IPS-18a (cell line): ENCODE results near the gene ANK2.

ENCODE experiments used
- H3K27ac ChIP-seq: one replicate; pipeline ENCODE4 v1.5.1; 2013; ENCODE audit warnings: low read length
- H3K27me3 ChIP-seq: one replicate; pipeline ENCODE4 v1.6.1; 2013; ENCODE audit warnings: mild to moderate bottlenecking, low read length; ENCODE audit not compliant: control insufficient read depth, insufficient read depth
- H3K36me3 ChIP-seq: one replicate; pipeline ENCODE4 v1.6.1; 2013; ENCODE audit warnings: low read depth, low read length; ENCODE audit not compliant: control insufficient read depth
- H3K4me1 ChIP-seq: one replicate; pipeline ENCODE4 v1.6.1; 2013; ENCODE audit warnings: low read depth, low read length; ENCODE audit not compliant: control insufficient read depth
- H3K4me3 ChIP-seq: one replicate; pipeline ENCODE4 v1.5.1; 2013; ENCODE audit warnings: low read length
- H3K9ac ChIP-seq: one replicate; pipeline ENCODE4 v1.6.1; 2013; ENCODE audit warnings: mild to moderate bottlenecking, low read length, moderate library complexity
- H3K9me3 ChIP-seq: one replicate; pipeline ENCODE4 v1.6.1; 2013; ENCODE audit warnings: low read depth, low read length; ENCODE audit not compliant: control insufficient read depth

The ANK2 gene

DNA sequence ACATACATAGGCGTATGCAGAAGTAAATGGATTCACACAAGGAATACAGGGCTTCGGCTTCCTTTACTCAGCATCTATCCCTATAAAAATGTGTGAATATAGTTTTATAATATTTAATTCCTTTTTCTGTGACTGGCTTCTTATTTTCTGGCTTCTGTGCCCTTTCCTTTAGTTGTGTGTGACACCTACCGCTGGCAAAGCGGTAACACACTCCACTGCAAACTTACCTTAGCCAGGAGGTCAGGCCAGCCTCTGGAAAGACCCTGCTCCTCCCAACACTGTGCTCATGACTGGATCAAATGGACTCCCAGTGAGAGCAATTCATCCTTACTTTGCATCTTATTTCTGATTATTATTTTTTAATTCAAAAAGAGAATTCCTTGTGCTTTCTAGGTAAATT lies 244.2 kb downstream of the ANK2 start:
- H3K36me3 ChIP-seq = peaks cover 7% of the 10 kb centered on the region
- H3K9me3 ChIP-seq = no peaks in the 10 kb centered on the region
- H3K9ac ChIP-seq = peak overlapping the region; percentile 60
- H3K4me1 ChIP-seq = peaks cover 61% of the 10 kb centered on the region
- H3K27me3 ChIP-seq = no peaks in the 10 kb centered on the region
- peak overlapping the region; percentile 84 for H3K27ac ChIP-seq
- H3K4me3 ChIP-seq = peak overlapping the region; percentile 58

DNA sequence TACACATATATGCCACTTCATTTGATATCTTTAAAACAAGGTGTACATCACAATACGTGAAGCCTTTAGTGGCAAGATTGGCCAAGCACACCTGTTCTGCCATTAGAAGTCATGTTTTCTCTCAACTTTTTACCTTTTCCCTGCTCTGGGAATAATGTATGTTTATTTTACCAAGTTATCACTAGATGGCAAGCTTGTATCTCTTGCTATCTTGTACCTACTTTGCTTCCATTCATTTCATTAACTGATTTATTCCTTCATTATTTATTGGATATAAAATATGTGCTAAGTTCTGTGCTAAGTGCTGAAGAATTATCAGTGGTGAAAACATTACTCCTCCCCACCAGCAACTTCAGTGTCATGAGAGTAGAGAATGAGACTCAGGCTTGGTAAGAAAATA lies 245.5 kb downstream of the ANK2 start:
- H3K27ac ChIP-seq = no peak overlapping the region

DNA sequence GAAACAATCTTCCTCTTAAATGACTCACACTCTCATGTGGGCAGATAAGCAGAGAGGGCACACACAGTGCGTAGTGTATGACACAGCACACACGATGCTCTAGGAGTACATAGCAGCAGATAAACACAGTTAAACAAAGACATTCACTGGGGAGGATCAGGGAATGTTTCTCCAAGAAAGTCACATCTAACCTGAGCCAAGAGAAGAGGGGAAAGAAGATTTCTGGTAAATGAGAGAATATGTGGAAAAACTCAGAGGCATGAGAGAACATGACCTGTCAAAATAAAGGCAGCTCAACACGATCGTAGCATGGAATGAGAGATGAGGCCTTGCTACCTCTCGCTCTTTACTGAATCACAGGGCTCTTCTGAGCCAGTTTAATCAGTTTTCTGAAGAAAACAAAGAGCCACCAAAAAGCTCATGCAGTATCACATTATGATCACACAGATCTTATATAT lies 251.0 kb downstream of the ANK2 start:
- no peaks in the 10 kb centered on the region for H3K27me3 ChIP-seq
- peaks cover 8% of the 10 kb centered on the region for H3K4me1 ChIP-seq
- H3K36me3 ChIP-seq = peaks cover 5% of the 10 kb centered on the region
- no peak overlapping the region for H3K27ac ChIP-seq
- no peak overlapping the region for H3K9ac ChIP-seq
- no peak overlapping the region for H3K4me3 ChIP-seq
- H3K9me3 ChIP-seq = no peaks in the 10 kb centered on the region

More for the DNA sequence above, 245.5 kb downstream of the ANK2 start:
- Histone ChIP-seq H3K27me3 (no peaks in the 10 kb centered on the region), H3K4me3 (peak overlapping the region; percentile 58), H3K9me3 (no peaks in the 10 kb centered on the region), H3K36me3 (peaks cover 7% of the 10 kb centered on the region), H3K4me1 (peaks cover 58% of the 10 kb centered on the region), H3K9ac (no peak overlapping the region)

DNA sequence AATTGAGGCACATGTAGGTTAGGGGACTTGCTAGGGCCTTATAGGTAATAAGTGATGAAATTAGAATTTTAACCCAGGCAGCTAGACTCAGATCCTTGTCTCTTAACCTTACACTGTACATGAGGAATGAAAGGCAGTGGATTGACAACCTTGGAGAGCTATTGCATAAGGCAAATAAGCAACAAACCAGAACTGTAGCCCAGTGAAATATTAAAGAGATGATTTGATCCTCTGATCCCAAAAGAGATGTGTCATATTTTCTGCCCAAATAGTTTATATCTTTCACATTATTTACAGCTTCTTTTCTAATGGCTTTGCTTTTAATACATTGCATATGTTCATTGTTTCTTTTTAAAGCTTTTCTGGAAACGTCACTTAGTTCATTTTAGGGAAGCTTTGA lies 252.6 kb downstream of the ANK2 start:
- Histone ChIP-seq H3K9me3 (no peaks in the 10 kb centered on the region), H3K4me3 (no peak overlapping the region), H3K27ac (no peak overlapping the region), H3K9ac (no peak overlapping the region), H3K4me1 (peaks cover 5% of the 10 kb centered on the region), H3K36me3 (peaks cover 5% of the 10 kb centered on the region), H3K27me3 (no peaks in the 10 kb centered on the region)

DNA sequence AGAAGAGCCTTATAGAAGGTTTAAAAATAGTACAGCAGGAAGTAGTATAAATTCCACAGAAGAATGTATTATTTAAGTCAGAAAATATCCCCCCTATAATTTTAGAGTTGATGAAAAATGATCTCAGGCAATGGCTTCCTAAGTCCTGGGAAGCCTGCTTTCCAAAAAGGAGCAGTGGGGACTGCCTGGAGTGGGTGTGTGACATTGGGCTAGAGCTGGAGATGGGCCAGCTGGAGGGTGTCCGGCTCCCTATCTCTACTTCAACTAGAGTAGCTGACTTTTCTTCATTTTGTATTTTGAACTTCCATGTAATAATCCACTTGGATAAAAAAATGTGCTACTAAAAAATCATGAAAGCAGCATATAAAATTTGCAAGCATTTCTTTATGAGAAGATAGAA lies 253.9 kb downstream of the ANK2 start:
- Histone ChIP-seq H3K27ac (no peak overlapping the region), H3K9me3 (no peaks in the 10 kb centered on the region), H3K27me3 (no peaks in the 10 kb centered on the region), H3K4me3 (no peak overlapping the region), H3K36me3 (peaks cover 5% of the 10 kb centered on the region), H3K9ac (no peak overlapping the region), H3K4me1 (peaks cover 5% of the 10 kb centered on the region)

DNA sequence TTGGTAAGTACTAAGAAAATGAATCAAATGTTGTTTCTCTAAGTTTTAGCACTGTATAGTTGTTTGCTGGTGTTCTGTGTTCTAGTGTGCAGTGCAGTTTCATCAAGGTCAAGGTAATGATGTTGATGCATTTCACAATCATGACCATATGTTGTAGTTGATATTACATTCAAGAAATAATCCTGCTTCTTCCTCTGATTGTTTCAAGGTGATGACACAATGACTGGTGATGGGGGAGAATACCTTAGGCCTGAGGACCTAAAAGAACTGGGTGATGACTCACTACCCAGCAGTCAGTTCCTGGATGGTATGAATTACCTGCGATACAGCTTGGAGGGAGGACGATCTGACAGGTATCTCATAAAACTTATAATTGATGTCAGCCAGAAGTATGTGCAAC lies 261.6 kb downstream of the ANK2 start:
- H3K36me3 ChIP-seq = peaks cover 3% of the 10 kb centered on the region
- H3K27me3 ChIP-seq = no peaks in the 10 kb centered on the region
- no peak overlapping the region for H3K27ac ChIP-seq
- no peak overlapping the region for H3K4me3 ChIP-seq
- H3K9me3 ChIP-seq = no peaks in the 10 kb centered on the region
- no peaks in the 10 kb centered on the region for H3K4me1 ChIP-seq
- no peak overlapping the region for H3K9ac ChIP-seq

DNA sequence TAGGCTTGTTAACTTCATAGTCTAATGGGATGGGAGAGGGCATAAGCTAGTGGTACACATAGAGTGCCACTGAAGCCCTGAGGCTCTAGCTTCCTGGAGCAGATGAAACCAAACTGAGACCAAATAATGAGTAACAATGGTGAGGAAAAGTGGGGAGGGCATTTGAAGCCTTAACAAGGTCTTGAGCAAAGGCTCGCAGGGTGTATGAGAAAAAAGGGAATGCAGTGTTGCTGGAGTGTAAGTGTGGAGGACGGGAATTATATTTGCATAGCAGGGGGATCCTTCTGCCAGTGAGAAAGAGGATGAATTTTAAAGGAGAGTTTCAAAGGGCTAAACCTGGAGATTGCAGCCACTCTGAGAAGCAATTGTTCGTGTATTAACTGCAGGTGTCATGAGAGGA lies 263.1 kb downstream of the ANK2 start:
- Histone ChIP-seq H3K4me1 (no peaks in the 10 kb centered on the region), H3K27ac (no peak overlapping the region), H3K4me3 (no peak overlapping the region), H3K36me3 (peaks cover 5% of the 10 kb centered on the region), H3K9me3 (no peaks in the 10 kb centered on the region), H3K9ac (no peak overlapping the region), H3K27me3 (no peaks in the 10 kb centered on the region)

DNA sequence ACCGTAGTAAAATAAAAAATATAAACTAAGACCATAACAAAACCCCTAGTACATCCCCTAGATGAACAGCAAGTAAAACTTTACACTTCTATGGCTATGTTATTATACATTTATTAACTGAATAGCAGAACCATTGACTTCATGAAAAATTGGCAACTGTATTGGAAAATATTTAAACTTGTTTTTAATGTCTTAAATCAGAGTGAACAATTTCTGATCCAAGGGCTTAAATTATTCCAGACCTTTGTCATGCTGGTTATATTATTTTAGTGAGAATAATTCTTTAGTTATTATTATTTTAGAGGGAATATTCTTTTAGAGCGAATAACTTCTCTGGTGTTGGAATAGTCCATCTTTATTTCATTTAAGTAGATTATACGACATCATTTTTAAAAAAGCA lies 265.0 kb downstream of the ANK2 start:
- Histone ChIP-seq H3K4me1 (no peaks in the 10 kb centered on the region), H3K27me3 (no peaks in the 10 kb centered on the region), H3K36me3 (peaks cover 15% of the 10 kb centered on the region), H3K9me3 (no peaks in the 10 kb centered on the region), H3K9ac (no peak overlapping the region), H3K27ac (no peak overlapping the region), H3K4me3 (no peak overlapping the region)

DNA sequence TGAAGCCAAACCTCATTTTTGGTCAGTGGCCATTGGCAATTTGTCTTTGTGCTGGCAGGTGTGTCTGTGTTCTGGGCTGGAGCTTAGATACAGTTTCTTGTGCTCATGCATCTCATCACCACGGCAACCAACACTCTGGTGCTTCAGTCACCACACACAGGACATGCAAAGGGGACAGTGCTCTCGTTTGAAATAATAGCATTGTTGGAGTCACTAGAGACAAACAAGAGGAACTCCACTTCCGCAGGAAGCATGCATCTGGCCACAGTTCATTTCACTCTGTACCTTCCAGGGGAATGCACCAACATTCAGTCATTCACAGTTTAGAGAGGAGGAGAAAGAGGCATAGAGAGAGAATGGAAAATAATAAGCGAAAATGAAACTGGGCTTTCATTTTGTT lies 267.4 kb downstream of the ANK2 start:
- Histone ChIP-seq H3K27me3 (no peaks in the 10 kb centered on the region), H3K27ac (no peak overlapping the region), H3K36me3 (peaks cover 23% of the 10 kb centered on the region), H3K9me3 (no peaks in the 10 kb centered on the region), H3K4me1 (no peaks in the 10 kb centered on the region), H3K4me3 (no peak overlapping the region), H3K9ac (no peak overlapping the region)

DNA sequence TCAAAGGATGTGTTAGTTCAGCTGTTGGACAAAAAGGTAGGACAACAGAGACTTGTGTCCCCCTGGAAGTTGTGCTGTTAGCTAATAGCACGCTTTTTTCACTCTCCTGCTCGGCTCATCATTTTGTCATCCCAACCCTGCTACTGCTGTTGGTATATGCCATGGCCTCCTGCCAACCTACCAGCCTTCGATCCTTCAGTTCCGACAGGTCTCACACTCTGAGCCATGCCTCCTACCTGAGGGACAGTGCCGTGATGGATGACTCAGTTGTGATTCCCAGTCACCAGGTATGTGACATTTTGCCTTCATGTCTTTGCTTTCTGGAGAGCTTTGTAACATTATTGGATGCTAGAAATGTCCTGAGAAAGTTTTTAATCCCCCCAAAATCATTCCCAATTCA lies 268.1 kb downstream of the ANK2 start:
- no peak overlapping the region for H3K27ac ChIP-seq

DNA sequence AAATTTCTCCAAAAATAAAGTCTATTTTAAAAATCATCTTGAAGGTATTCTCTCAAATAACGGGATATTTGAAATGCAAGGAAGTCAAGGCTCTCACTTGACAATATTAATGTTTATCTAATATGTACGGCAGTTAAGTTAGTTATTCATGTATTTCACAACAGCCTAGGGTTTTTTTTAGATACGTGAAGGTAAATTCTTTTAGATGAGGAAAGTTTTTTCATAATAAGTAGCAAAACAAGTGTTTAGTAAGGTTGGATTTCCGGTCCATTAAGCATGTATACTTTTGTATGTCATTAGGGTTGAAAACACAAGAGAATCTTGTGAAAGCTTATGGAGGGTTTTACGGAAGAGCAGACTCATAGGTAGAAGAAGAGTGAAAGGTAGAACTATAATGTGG lies 273.3 kb downstream of the ANK2 start:
- H3K4me1 ChIP-seq = peaks cover 3% of the 10 kb centered on the region
- H3K4me3 ChIP-seq = no peak overlapping the region
- H3K9ac ChIP-seq = no peak overlapping the region
- no peaks in the 10 kb centered on the region for H3K27me3 ChIP-seq
- H3K27ac ChIP-seq = no peak overlapping the region
- no peaks in the 10 kb centered on the region for H3K9me3 ChIP-seq
- H3K36me3 ChIP-seq = peaks cover 21% of the 10 kb centered on the region

More for the DNA sequence above, 268.1 kb downstream of the ANK2 start:
- Histone ChIP-seq H3K4me1 (no peaks in the 10 kb centered on the region), H3K4me3 (no peak overlapping the region), H3K9me3 (no peaks in the 10 kb centered on the region), H3K27me3 (no peaks in the 10 kb centered on the region), H3K9ac (no peak overlapping the region), H3K36me3 (peaks cover 23% of the 10 kb centered on the region)

DNA sequence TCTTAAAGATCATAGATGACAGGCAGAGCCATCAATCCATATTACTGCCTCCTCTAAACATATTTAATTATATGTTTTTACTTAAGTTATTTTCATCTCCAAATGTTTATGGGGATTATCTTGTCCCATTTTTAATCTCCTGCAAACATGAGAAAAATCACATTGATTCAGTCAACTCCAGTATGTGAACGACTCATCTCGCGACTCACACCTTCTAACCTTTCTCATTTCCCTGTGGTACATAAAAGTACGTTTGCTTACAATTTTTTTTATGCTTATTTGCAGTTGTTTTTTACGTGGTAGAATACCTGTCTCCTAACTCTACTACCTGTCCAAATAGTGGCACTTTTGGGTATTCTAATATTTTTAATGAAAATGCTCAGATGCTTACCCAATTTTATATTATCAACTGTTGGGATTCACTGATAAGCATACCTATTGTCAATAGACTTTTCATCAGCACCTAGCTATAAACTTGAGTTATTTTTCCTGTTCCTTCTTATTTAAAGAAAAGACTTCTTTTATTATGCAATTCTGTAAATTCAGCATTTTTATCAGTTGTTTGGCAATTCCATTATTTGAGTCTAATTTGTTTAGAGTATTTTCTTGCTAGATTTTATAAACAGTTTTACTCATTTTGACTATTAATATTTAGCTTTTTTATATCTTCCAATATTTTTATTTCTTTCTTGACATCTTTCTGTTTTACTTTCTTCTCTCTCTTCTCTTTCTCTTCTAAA lies 276.6 kb downstream of the ANK2 start:
- H3K4me1 ChIP-seq = peaks cover 3% of the 10 kb centered on the region
- no peak overlapping the region for H3K4me3 ChIP-seq
- H3K27ac ChIP-seq = no peak overlapping the region
- no peaks in the 10 kb centered on the region for H3K9me3 ChIP-seq
- no peaks in the 10 kb centered on the region for H3K27me3 ChIP-seq
- peaks cover 11% of the 10 kb centered on the region for H3K36me3 ChIP-seq
- no peak overlapping the region for H3K9ac ChIP-seq
